ENCODE measurements around the gene FAM170A.

GRCh38 chr5:119582987-119583386, 46.4 kb upstream of the FAM170A start:
- TF ChIP-seq EZH2 (IDR thresholded peaks at IDR 0.05; ENCODE audit: borderline replicate concordance, low read length): no peak
- TF ChIP-seq CTCF (IDR thresholded peaks at IDR 0.05; ENCODE audit: low read length): no peak

All from OCI-LY1 (cell line).